Mammary epithelial cell (primary cell): ENCODE results near the gene TTLL9.

Experiments used
- EZH2 ChIP-seq: IDR thresholded peaks from 2 replicates; pipeline ENCODE4 v1.6.1; 2012; ENCODE audit warnings: low read length, inconsistent platforms, borderline replicate concordance
- TF ChIP-seq, protein P1 (sequence below), 2 donors: IDR thresholded peaks in 1 of 2; conservative IDR thresholded peaks in 1 of 2; 2 replicates each; pipeline ENCODE4 v1.5.1; 2011 to 2012; ENCODE audit warnings: inconsistent platforms in 2 of 2, low read length in 2 of 2, mild to moderate bottlenecking in 2 of 2, control low read depth in 1 of 2, low read depth in 1 of 2; ENCODE audit not compliant: insufficient read depth in 1 of 2; ENCODE audit errors: extremely low read depth in 1 of 2

DNA sequence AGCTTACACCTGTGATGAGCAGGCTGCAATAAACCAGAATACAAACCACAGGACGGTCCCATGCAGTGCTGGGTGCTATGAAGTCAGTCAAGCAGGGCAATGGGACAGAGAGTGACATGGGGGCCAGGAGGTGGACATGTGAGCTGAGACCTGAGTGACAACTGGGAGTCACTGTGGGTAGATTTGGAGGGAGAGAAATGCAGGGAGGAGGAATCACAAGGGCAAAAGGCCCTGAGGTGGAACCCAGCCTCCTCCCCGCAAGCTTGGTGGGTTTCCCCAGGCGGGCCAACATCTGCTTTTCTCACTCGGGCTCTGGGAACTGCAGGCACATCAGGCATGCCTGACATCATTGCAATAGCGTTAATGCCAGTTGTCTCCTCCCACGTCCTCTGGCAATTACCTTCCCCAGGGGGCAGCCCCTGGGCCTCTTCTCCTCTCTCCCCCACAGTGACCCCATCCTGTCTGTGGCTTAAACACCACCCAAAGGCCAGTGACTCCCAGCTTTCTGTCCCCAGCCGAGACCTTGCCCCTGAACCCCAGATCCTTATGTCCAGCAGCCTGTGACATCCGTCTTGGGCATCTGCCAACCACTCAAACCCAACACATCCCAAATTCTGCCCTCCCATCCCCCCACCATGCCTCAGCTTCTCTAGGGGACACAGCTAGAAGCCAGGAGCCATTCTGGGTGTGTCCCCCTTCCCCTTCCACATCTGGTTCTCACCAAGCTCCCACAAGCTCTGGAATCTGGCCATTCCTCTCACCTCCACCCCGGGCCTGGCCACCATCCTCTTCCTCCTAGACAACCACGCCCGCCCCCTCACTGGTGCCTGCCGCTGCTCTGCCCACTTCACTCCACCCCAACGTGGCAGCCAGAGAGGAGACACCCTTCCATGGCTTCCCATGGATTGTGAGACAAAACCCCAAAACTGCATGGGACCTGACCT, 53.2 kb downstream of the TTLL9 start:
- TF ChIP-seq, protein P1, sequence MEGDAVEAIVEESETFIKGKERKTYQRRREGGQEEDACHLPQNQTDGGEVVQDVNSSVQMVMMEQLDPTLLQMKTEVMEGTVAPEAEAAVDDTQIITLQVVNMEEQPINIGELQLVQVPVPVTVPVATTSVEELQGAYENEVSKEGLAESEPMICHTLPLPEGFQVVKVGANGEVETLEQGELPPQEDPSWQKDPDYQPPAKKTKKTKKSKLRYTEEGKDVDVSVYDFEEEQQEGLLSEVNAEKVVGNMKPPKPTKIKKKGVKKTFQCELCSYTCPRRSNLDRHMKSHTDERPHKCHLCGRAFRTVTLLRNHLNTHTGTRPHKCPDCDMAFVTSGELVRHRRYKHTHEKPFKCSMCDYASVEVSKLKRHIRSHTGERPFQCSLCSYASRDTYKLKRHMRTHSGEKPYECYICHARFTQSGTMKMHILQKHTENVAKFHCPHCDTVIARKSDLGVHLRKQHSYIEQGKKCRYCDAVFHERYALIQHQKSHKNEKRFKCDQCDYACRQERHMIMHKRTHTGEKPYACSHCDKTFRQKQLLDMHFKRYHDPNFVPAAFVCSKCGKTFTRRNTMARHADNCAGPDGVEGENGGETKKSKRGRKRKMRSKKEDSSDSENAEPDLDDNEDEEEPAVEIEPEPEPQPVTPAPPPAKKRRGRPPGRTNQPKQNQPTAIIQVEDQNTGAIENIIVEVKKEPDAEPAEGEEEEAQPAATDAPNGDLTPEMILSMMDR (conservative IDR thresholded peaks at IDR 0.05 in 1 of 2, IDR thresholded peaks at IDR 0.05 in 1 of 2; ENCODE audit: extremely low read depth in 1 of 2, insufficient read depth in 1 of 2, low read depth in 1 of 2, low read length in 2 of 2), result no peak
- no peak for TF ChIP-seq EZH2
